Measurements from ENCODE around the gene DIPK2B. TPM values are rescaled to one million over a fixed set of nuclear protein-coding genes. Genes with fewer than 3 reads are reported as not detected.

DIPK2B gene
- total and polyA plus RNA-seq, 9 of the 15 experiments (the other 6 are each of a cell fraction or from before 2014, with no cell fraction given), result not detected

GRCh38 chrX:45172890-45173289 lies 27.8 kb downstream of the DIPK2B start:
- Histone ChIP-seq H3K27ac (ENCODE audit: extremely low read depth, low read depth, low read length) (no peak overlapping the region), H3K9me3 (replicated peaks; ENCODE audit: control insufficient read depth, insufficient read depth, low read depth, low read length) (no peaks in the 10 kb centered on the region), H3K36me3 (ENCODE audit: control insufficient read depth, insufficient read depth, low read length) (no peaks in the 10 kb centered on the region), H2AFZ (ENCODE audit: low read depth, low read length) (no peak overlapping the region), H3K4me1 (replicated peaks in 1 of 2; ENCODE audit: control insufficient read depth in 2 of 2, insufficient read depth in 2 of 2, low read length in 2 of 2) (no peaks in the 10 kb centered on the region; a peak in 1 of 5 replicates), H3K79me2 (ENCODE audit: control insufficient read depth, insufficient read depth, low read length) (no peaks in the 10 kb centered on the region), H4K20me1 (replicated peaks; ENCODE audit: control insufficient read depth, insufficient read depth, low read length) (no peaks in the 10 kb centered on the region), H3K4me2 (ENCODE audit: insufficient read depth, low read length) (no peak overlapping the region), H3K9ac (ENCODE audit: insufficient read depth in 1 of 2, low read depth in 2 of 2, low read length in 2 of 2) (no peak overlapping the region), H3K9me1 (ENCODE audit: control insufficient read depth, insufficient read depth, low read length) (no peaks in the 10 kb centered on the region), H3K4me3 (no peak overlapping the region), H3K27me3 (ENCODE audit: control insufficient read depth in 2 of 2, insufficient read depth in 2 of 2, low read length in 2 of 2) (no peaks in the 10 kb centered on the region)
- ChIA-PET POLR2A (interaction anchor here (0.6 kb wide), 1 partner anchor 493 kb away, joined by 3 read pairs; no protein-coding TSS in a partner anchor), CTCF (ENCODE audit: low intra/inter-chr PET ratio) (no interaction called here)
- BruUV-seq (replicated peaks), result no TSS peak
- peak in 1 of 4 experiments; percentile 7 for DNase-seq (ENCODE audit: extremely low read depth in 1 of 4, low spot score in 3 of 4)
- FAIRE-seq, result no peak
- intact Hi-C loops (cut with micrococcal nuclease) (no loop called here), in situ Hi-C loops (cut with MboI) (no loop called here)
- WGBS (ENCODE audit: insufficient coverage, low coverage, missing lambda C conversion rate), result 8% methylated on average over 1 of the region's 1 CpG
- ATAC-seq, result peak; percentile 72
- TF ChIP-seq SMAD1 (IDR thresholded peaks at IDR 0.05; ENCODE audit: low read depth, low read length, partially characterized antibody) (no peak), CBX5 (IDR thresholded peaks at IDR 0.05; ENCODE audit: borderline replicate concordance, low read depth) (no peak), ZSCAN29 (IDR thresholded peaks at IDR 0.05) (no peak), TCF7 (IDR thresholded peaks at IDR 0.05; ENCODE audit: borderline replicate concordance) (no peak), SMARCA5 (IDR thresholded peaks at IDR 0.05) (no peak), FOSL1 (tag; conservative IDR thresholded peaks at IDR 0.05) (peak; percentile 44; the same call in 1 of the 2 replicates), EP400 (IDR thresholded peaks at IDR 0.05) (no peak), ZBTB1 (CRISPR knock-in tag; IDR thresholded peaks at IDR 0.05; ENCODE audit: borderline replicate concordance, low read depth) (no peak), ZNF589 (CRISPR knock-in tag; IDR thresholded peaks at IDR 0.05; ENCODE audit: low read depth) (no peak), HMG20A (CRISPR knock-in tag; conservative IDR thresholded peaks at IDR 0.05) (no peak), ETV5 (CRISPR knock-in tag; IDR thresholded peaks at IDR 0.05; ENCODE audit: low read depth) (no peak), STAT5A (IDR thresholded peaks at IDR 0.05; ENCODE audit: borderline replicate concordance, low read length) (no peak), SMAD3 (CRISPR knock-in tag; conservative IDR thresholded peaks at IDR 0.05) (no peak), JUND (IDR thresholded peaks at IDR 0.05; ENCODE audit: borderline replicate concordance, low read depth, low read length) (peak; percentile 65), JUND (tag; IDR thresholded peaks at IDR 0.05; ENCODE audit: borderline replicate concordance, low read depth, low read length) (peak; percentile 45; the same call in 1 of the 3 replicates), SP2 (IDR thresholded peaks at IDR 0.05; ENCODE audit: extremely low read depth, low read depth, low read length, poor library complexity, severe bottlenecking) (no peak), ZNF311 (CRISPR knock-in tag; IDR thresholded peaks at IDR 0.05) (no peak), RAD21 (CRISPR knock-in tag; conservative IDR thresholded peaks at IDR 0.05 in 1 of 2, IDR thresholded peaks at IDR 0.05 in 1 of 2) (0 out of 4 replicates have a peak, but pooled peaks of 1 of the 2 experiments have one; percentile 3), TAF1 (IDR thresholded peaks at IDR 0.05; ENCODE audit: control insufficient read depth, extremely low read depth, insufficient read depth, low read length, severe bottlenecking) (no peak), SPI1 (IDR thresholded peaks at IDR 0.05; ENCODE audit: borderline replicate concordance, low read depth, low read length) (no peak), CHD2 (IDR thresholded peaks at IDR 0.05; ENCODE audit: low read depth, low read length) (no peak), MAFK (IDR thresholded peaks at IDR 0.05; ENCODE audit: low read length) (no peak), CCAR2 (IDR thresholded peaks at IDR 0.05; ENCODE audit: low read depth, low read length) (no peak), THRAP3 (IDR thresholded peaks at IDR 0.05; ENCODE audit: borderline replicate concordance) (no peak), HNRNPL (IDR thresholded peaks at IDR 0.05; ENCODE audit: low read depth, low read length) (no peak), HDAC3 (IDR thresholded peaks at IDR 0.05; ENCODE audit: borderline replicate concordance, partially characterized antibody) (no peak), JUN (IDR thresholded peaks at IDR 0.05; ENCODE audit: borderline replicate concordance, low read depth, low read length) (0 out of 2 replicates have a peak, but pooled peaks have one; percentile 6), JUN (CRISPR knock-in tag; IDR thresholded peaks at IDR 0.05; ENCODE audit: borderline replicate concordance) (no peak)
